Panc1 (cell line): ENCODE data around the gene IQCN. TPM values are rescaled to one million over a fixed set of nuclear protein-coding genes. Genes with fewer than 3 reads are reported as not detected.

Source experiments
- ATAC-seq: fragments of 200-7000 bp; cut with Tn5 transposase; 2 replicates; pipeline ENCODE4 v1.9.1; 2020; ENCODE audit warnings: mild to moderate bottlenecking, moderate library complexity
- BruUV-seq: library from RNA; stranded (reverse); fragments of 400-500 nt; replicated peaks from 2 replicates; lab custom pipeline; 2021; lab: Mats Ljungman, UMichigan
- CTCF ChIA-PET: fragments of 300-600 bp; sonication (Branson Sonifier 250); formaldehyde crosslinking; loops from one replicate; lab custom pipeline; 2022; ENCODE audit warnings: antibody characterized with exemption; lab: Charles Lee
- POLR2A ChIA-PET: fragments of 300-600 bp; sonication (Branson Sonifier 250); formaldehyde crosslinking; loops from one replicate; lab custom pipeline; 2022; ENCODE audit warnings: antibody characterized with exemption; lab: Charles Lee
- DNase-seq: peaks from one replicate; pipeline ENCODE4 v3.0.0-alpha.2; 2010; ENCODE audit warnings: low read depth, low spot score
- H3K27ac ChIP-seq: 2 replicates; pipeline ENCODE4 v1.5.1; 2011; ENCODE audit warnings: mild to moderate bottlenecking, low read length, inconsistent platforms
- H3K27me3 ChIP-seq: fragments of 200-500 bp; sonication (Bioruptor generic); 2 replicates; pipeline ENCODE4 v1.6.0; 2014; ENCODE audit warnings: low read length, inconsistent platforms; ENCODE audit not compliant: control insufficient read depth, insufficient read depth
- H3K36me3 ChIP-seq: fragments of 200-500 bp; sonication (Bioruptor generic); 2 replicates; pipeline ENCODE4 v1.5.1; 2014; ENCODE audit warnings: inconsistent platforms, mild to moderate bottlenecking, low read length, moderate library complexity; ENCODE audit not compliant: control insufficient read depth, insufficient read depth
- H3K4me1 ChIP-seq: 2 replicates; pipeline ENCODE4 v1.5.1; 2011; ENCODE audit warnings: inconsistent platforms, mild to moderate bottlenecking, low read length, moderate library complexity; ENCODE audit not compliant: control insufficient read depth, insufficient read depth
- H3K4me3 ChIP-seq, 2 experiments: 2 replicates each; pipeline ENCODE4 v1.5.1; 2011 to 2012; ENCODE audit warnings: low read depth in 2 of 2, low read length in 2 of 2, mild to moderate bottlenecking in 2 of 2, inconsistent platforms in 1 of 2, moderate library complexity in 1 of 2
- H3K9me3 ChIP-seq: fragments of 200-500 bp; sonication (Bioruptor generic); 2 replicates; pipeline ENCODE4 v1.5.1; 2014; ENCODE audit warnings: low read depth, mild to moderate bottlenecking, inconsistent platforms, low read length, moderate library complexity; ENCODE audit not compliant: control insufficient read depth, insufficient read depth
- POLR2AphosphoS5 ChIP-seq: IDR thresholded peaks from 2 replicates; pipeline ENCODE4 v1.6.1; 2012; ENCODE audit warnings: mild to moderate bottlenecking, low read depth, low read length, moderate library complexity
- SIN3A ChIP-seq: IDR thresholded peaks from 2 replicates; pipeline ENCODE4 v1.6.1; 2012; ENCODE audit warnings: low read depth, mild to moderate bottlenecking, low read length, moderate library complexity, borderline replicate concordance; ENCODE audit not compliant: insufficient read depth
- TCF7L2 ChIP-seq: IDR thresholded peaks from 2 replicates; pipeline ENCODE4 v1.6.1; 2011; ENCODE audit warnings: mild to moderate bottlenecking, low read depth, low read length, inconsistent platforms
- in situ Hi-C: cut with HindIII; loops from 2 replicates; pipeline ENCODE4 v1.10.0; 2016; ENCODE audit warnings: low sequenced_read_pairs, low pct_unique_long_range_greater_than_20kb
- intact Hi-C: fragments of 100-400 bp; cut with micrococcal nuclease; formaldehyde crosslinking; loops from one replicate; pipeline ENCODE4 v1.10.0; 2022; ENCODE audit not compliant: unreplicated experiment
- total RNA-seq: library from RNA; stranded (reverse); gene quantifications from one replicate; pipeline ENCODE4 v1.2.1, GENCODE V29; 2021; ENCODE audit not compliant: unreplicated experiment
- TF ChIP-seq, protein P1 (sequence below), 2 experiments: IDR thresholded peaks; 2 replicates each; pipeline ENCODE4 v1.6.1; 2011 to 2012; ENCODE audit warnings: low read depth in 2 of 2, control low read depth in 1 of 2, low read length in 1 of 2, mild to moderate bottlenecking in 1 of 2, moderate library complexity in 1 of 2; ENCODE audit not compliant: insufficient read depth in 1 of 2
- TF ChIP-seq, protein P2 (sequence below): fragments of 450-650 bp; IDR thresholded peaks from 2 replicates; pipeline ENCODE4 v1.5.1; 2017; ENCODE audit warnings: mild to moderate bottlenecking

IQCN gene
- total RNA-seq, 1 experiment from 2014 or later = 2.5 TPM

DNA sequence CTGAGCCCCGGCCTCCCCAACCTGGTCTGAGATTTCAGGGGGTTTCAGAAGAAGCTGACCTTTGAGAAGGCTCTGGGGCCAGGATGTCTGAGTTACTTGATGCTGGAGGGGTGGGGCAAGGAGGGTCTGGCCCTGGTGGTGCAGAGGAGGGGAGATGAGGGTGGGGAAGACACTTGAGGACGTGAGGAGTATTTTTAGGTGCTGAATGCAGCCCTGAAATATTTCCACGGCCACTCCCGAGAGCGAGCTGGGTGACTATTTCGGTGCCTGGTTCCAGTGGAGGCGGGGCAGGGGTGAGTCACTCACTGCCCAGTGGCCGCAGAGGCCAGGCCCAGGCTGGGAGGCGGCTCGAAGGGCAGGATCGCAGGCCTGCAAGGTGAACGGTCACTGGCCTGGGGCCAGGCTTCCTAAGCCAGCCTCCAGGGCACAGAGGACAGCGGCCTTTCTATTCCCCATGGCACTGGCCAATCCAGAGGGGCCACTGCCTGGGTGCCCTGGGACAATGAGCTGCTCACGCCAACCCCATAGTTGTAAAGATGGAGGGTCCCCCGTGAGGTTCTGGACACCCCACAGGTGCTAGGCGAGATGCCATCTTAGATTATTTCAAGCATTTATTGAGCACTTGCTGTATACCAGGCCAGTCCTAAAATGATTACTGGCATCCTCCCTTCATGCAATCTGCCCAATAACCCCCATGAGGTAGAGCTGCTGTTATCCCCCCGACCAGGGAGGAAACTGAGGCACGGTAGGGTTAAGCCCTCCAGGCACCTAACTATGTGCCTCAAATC is 26.9 kb upstream of the IQCN start:
- Histone ChIP-seq H3K9me3 (no peaks in the 10 kb centered on the region), H3K27me3 (no peaks in the 10 kb centered on the region), H3K4me3 (no peak overlapping the region), H3K4me1 (peaks cover 37% of the 10 kb centered on the region), H3K36me3 (no peaks in the 10 kb centered on the region), H3K27ac (peak overlapping the region; percentile 79)
- ATAC-seq (peak; percentile 82), DNase-seq (no peak)
- intact Hi-C loops = no loop called here
- ChIA-PET CTCF (no interaction called here), POLR2A (interaction anchor here (1.2 kb wide), 1 partner anchor 20 kb away, joined by 3 read pairs; the partner anchor contains the start of gene JUND)
- no TSS peak for BruUV-seq
- in situ Hi-C loops = no loop called here
- TF ChIP-seq, protein P1, sequence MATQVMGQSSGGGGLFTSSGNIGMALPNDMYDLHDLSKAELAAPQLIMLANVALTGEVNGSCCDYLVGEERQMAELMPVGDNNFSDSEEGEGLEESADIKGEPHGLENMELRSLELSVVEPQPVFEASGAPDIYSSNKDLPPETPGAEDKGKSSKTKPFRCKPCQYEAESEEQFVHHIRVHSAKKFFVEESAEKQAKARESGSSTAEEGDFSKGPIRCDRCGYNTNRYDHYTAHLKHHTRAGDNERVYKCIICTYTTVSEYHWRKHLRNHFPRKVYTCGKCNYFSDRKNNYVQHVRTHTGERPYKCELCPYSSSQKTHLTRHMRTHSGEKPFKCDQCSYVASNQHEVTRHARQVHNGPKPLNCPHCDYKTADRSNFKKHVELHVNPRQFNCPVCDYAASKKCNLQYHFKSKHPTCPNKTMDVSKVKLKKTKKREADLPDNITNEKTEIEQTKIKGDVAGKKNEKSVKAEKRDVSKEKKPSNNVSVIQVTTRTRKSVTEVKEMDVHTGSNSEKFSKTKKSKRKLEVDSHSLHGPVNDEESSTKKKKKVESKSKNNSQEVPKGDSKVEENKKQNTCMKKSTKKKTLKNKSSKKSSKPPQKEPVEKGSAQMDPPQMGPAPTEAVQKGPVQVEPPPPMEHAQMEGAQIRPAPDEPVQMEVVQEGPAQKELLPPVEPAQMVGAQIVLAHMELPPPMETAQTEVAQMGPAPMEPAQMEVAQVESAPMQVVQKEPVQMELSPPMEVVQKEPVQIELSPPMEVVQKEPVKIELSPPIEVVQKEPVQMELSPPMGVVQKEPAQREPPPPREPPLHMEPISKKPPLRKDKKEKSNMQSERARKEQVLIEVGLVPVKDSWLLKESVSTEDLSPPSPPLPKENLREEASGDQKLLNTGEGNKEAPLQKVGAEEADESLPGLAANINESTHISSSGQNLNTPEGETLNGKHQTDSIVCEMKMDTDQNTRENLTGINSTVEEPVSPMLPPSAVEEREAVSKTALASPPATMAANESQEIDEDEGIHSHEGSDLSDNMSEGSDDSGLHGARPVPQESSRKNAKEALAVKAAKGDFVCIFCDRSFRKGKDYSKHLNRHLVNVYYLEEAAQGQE (IDR thresholded peaks at IDR 0.05; ENCODE audit: insufficient read depth in 1 of 2, low read depth in 2 of 2, low read length in 1 of 2) = no peak
- TF ChIP-seq SIN3A (no peak), POLR2AphosphoS5 (no peak; the same call in 1 of the 2 replicates)

DNA sequence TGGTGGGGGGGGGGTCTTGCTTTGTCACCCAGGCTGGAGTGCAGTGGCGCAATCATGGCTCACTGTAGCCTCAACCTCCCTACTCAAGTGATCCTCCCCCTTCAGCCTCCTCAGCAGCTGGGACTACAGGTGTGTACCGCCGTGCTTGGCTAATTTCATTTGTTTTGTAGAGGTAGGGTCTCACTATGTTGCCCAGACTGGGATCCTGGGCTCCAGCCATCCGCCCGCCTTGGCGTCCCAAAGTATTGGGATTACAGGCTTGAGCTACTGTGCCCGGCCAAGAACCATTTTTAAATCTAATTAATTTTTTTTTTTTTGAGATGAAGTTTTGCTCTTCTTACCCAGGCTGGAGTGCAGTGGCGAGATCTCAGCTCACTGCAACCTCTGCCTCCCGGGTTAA is 25.4 kb upstream of the IQCN start:
- no peak overlapping the region for H3K4me3 ChIP-seq
- intact Hi-C loops = no loop called here
- no peaks in the 10 kb centered on the region for H3K9me3 ChIP-seq
- no peak for ATAC-seq
- in situ Hi-C loops = no loop called here
- no peaks in the 10 kb centered on the region for H3K36me3 ChIP-seq
- no peak overlapping the region for H3K27ac ChIP-seq
- peaks cover 29% of the 10 kb centered on the region for H3K4me1 ChIP-seq
- ChIA-PET POLR2A (interaction anchor here (0.6 to 1.2 kb wide), 3 partner anchors 18 to 411 kb away, joined by 3 read pairs; partner anchors contain the start of gene JUND), CTCF (no interaction called here)
- no TSS peak for BruUV-seq
- no peaks in the 10 kb centered on the region for H3K27me3 ChIP-seq
- no peak for TF ChIP-seq POLR2AphosphoS5
- TF ChIP-seq, protein P1 (IDR thresholded peaks at IDR 0.05; ENCODE audit: insufficient read depth in 1 of 2, low read depth in 2 of 2, low read length in 1 of 2) = no peak
- no peak for TF ChIP-seq TCF7L2
- TF ChIP-seq, protein P2, sequence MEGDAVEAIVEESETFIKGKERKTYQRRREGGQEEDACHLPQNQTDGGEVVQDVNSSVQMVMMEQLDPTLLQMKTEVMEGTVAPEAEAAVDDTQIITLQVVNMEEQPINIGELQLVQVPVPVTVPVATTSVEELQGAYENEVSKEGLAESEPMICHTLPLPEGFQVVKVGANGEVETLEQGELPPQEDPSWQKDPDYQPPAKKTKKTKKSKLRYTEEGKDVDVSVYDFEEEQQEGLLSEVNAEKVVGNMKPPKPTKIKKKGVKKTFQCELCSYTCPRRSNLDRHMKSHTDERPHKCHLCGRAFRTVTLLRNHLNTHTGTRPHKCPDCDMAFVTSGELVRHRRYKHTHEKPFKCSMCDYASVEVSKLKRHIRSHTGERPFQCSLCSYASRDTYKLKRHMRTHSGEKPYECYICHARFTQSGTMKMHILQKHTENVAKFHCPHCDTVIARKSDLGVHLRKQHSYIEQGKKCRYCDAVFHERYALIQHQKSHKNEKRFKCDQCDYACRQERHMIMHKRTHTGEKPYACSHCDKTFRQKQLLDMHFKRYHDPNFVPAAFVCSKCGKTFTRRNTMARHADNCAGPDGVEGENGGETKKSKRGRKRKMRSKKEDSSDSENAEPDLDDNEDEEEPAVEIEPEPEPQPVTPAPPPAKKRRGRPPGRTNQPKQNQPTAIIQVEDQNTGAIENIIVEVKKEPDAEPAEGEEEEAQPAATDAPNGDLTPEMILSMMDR = no peak
- no peak for TF ChIP-seq SIN3A
- no peak for DNase-seq
